Nephron (organoid): ENCODE data around the gene SLC35A4.

Experiments
- H3K27ac Mint-ChIP-seq, 3 experiments: 2 replicates each; pipeline ENCODE4 v1.8.0; 2020; ENCODE audit warnings: mixed read lengths in 3 of 3, mild to moderate bottlenecking in 2 of 3, moderate library complexity in 1 of 3
- H3K27me3 Mint-ChIP-seq: 2 replicates; pipeline ENCODE4 v1.8.0; 2021; ENCODE audit warnings: low read depth, mild to moderate bottlenecking, moderate library complexity, mixed read lengths
- H3K36me3 Mint-ChIP-seq: 2 replicates; pipeline ENCODE4 v1.8.0; 2020; ENCODE audit warnings: low read depth, mixed read lengths
- H3K4me1 Mint-ChIP-seq: 2 replicates; pipeline ENCODE4 v1.8.0; 2020; ENCODE audit warnings: mixed read lengths
- H3K4me3 Mint-ChIP-seq, 3 experiments: 2 replicates each; pipeline ENCODE4 v1.8.0; 2020; ENCODE audit warnings: mild to moderate bottlenecking in 3 of 3, mixed read lengths in 3 of 3, moderate library complexity in 2 of 3
- H3K9me3 Mint-ChIP-seq: 2 replicates; pipeline ENCODE4 v1.8.0; 2020; ENCODE audit warnings: mixed read lengths
- CTCF ChIP-seq, 3 experiments: fragments of 200-600 bp; sonication (generic); IDR thresholded peaks; one replicate each; pipeline ENCODE4 v1.5.0; 2021; ENCODE audit warnings: antibody characterized with exemption in 3 of 3; ENCODE audit not compliant: unreplicated experiment in 3 of 3

Gene SLC35A4

GRCh38 chr5:140546851-140547507, 17.6 kb upstream of the SLC35A4 start:
- TF ChIP-seq CTCF (IDR thresholded peaks at IDR 0.05; ENCODE audit: unreplicated experiment in 3 of 3): no peak
- Mint-ChIP-seq H3K27ac (peak overlapping the region; percentile 85 to 88 (median 88)), H3K9me3 (no peaks in the 10 kb centered on the region), H3K27me3 (no peaks in the 10 kb centered on the region), H3K36me3 (peaks cover 56% of the 10 kb centered on the region), H3K4me1 (peaks cover 40% of the 10 kb centered on the region), H3K4me3 (peak overlapping the region; percentile 77 to 84 (median 83))

GRCh38 chr5:140547508-140548299, 16.9 kb upstream of the SLC35A4 start, which contains the start of gene EIF4EBP3:
Gene EIF4EBP3 (plus strand): TSS chr5:140547662. CDS start chr5:140547738, 76 bp downstream.
- H3K4me3 Mint-ChIP-seq: peak within 1 kb of the TSS; percentile 77 to 84 (median 83)
- H3K4me1 Mint-ChIP-seq: peaks cover 40% of the 10 kb centered on the region
- TF ChIP-seq CTCF (IDR thresholded peaks at IDR 0.05; ENCODE audit: unreplicated experiment in 3 of 3): peak; percentile 55 to 72 (median 66)
- peak within 1 kb of the TSS; percentile 85 to 88 (median 88) for H3K27ac Mint-ChIP-seq
- H3K9me3 Mint-ChIP-seq: no peaks in the 10 kb centered on the region
- no peaks in the 10 kb centered on the region for H3K27me3 Mint-ChIP-seq
- H3K36me3 Mint-ChIP-seq: peaks cover 49% of the 10 kb centered on the region

- H3K4me3 Mint-ChIP-seq: peak overlapping the region; percentile 77 to 84 (median 83)
Measured at GRCh38 chr5:140548300-140548688, 16.3 kb upstream of the SLC35A4 start.

GRCh38 chr5:140548791-140549190, 15.8 kb upstream of the SLC35A4 start:
- H3K4me3 Mint-ChIP-seq: peak overlapping the region in 2 of 3 experiments; percentile 77 to 79
- H3K9me3 Mint-ChIP-seq: no peaks in the 10 kb centered on the region
- no peak for TF ChIP-seq CTCF (IDR thresholded peaks at IDR 0.05; ENCODE audit: unreplicated experiment in 3 of 3)
- H3K27me3 Mint-ChIP-seq: no peaks in the 10 kb centered on the region
- H3K27ac Mint-ChIP-seq: peak overlapping the region; percentile 58 to 88 (median 85)
- H3K4me1 Mint-ChIP-seq: peaks cover 49% of the 10 kb centered on the region
- peaks cover 54% of the 10 kb centered on the region for H3K36me3 Mint-ChIP-seq

More at GRCh38 chr5:140548300-140548688, 16.3 kb upstream of the SLC35A4 start:
- Mint-ChIP-seq H3K27ac (peak overlapping the region; percentile 85 to 88 (median 88)), H3K36me3 (peaks cover 52% of the 10 kb centered on the region), H3K9me3 (no peaks in the 10 kb centered on the region), H3K27me3 (no peaks in the 10 kb centered on the region), H3K4me1 (peaks cover 44% of the 10 kb centered on the region)
- no peak for TF ChIP-seq CTCF (IDR thresholded peaks at IDR 0.05; ENCODE audit: unreplicated experiment in 3 of 3)

GRCh38 chr5:140549237-140550144, 15.1 kb upstream of the SLC35A4 start:
- peaks cover 52% of the 10 kb centered on the region for H3K4me1 Mint-ChIP-seq
- peak overlapping the region; percentile 58 to 85 (median 60) for H3K27ac Mint-ChIP-seq
- H3K36me3 Mint-ChIP-seq: peaks cover 50% of the 10 kb centered on the region
- TF ChIP-seq CTCF (IDR thresholded peaks at IDR 0.05; ENCODE audit: unreplicated experiment in 3 of 3): no peak
- no peaks in the 10 kb centered on the region for H3K9me3 Mint-ChIP-seq
- peak overlapping the region; percentile 61 to 79 (median 77) for H3K4me3 Mint-ChIP-seq
- H3K27me3 Mint-ChIP-seq: no peaks in the 10 kb centered on the region
